ENCODE data around the gene OR52H1.

OR52H1 gene

GRCh38 chr11:5499671-5500070 is 48.7 kb downstream of the OR52H1 start:
- Histone ChIP-seq H3K27ac (no peak overlapping the region), H3K4me3 (no peak overlapping the region), H3K4me2 (no peak overlapping the region), H3K9me3 (replicated peaks in 1 of 11) (no peaks in the 10 kb centered on the region), H3K27me3 (no peaks in the 10 kb centered on the region), H3K36me3 (no peaks in the 10 kb centered on the region), H4K20me1 (no peaks in the 10 kb centered on the region), H3K4me1 (no peaks in the 10 kb centered on the region), H3K9ac (no peak overlapping the region)
- TF ChIP-seq Cebpa-rat (IDR thresholded peaks at IDR 0.05): no peak

Data from BLaER1 treated with 17β-estradiol and CSF1 and Interleukin-3, amounts not matched to agents 10 nM and 100 nM (cell line).